PC-9 (cell line): ENCODE results near the gene VAV2. TPM values are rescaled to one million over a fixed set of nuclear protein-coding genes. Genes with fewer than 3 reads are reported as not detected.

Experiments
- BruUV-seq: library from RNA; stranded (reverse); fragments of 400-500 nt; replicated peaks from 2 replicates; lab custom pipeline; 2021; lab: Mats Ljungman, UMichigan
- CTCF ChIA-PET: fragments of 300-600 bp; sonication (Branson Sonifier 250); formaldehyde crosslinking; loops from one replicate; lab custom pipeline; 2022; ENCODE audit warnings: antibody characterized with exemption; lab: Charles Lee
- POLR2A ChIA-PET: fragments of 300-600 bp; sonication (Branson Sonifier 250); formaldehyde crosslinking; loops from one replicate; lab custom pipeline; 2022; ENCODE audit warnings: antibody characterized with exemption; ENCODE audit not compliant: unreplicated experiment; lab: Charles Lee
- DNase-seq, 2 experiments: peaks; one replicate each; pipeline versions ENCODE4 v3.0.0 to v3.0.0-alpha.2; 2015 to 2022; ENCODE audit warnings: mixed read lengths in 1 of 2
- H2AFZ ChIP-seq: fragments of 200-600 bp; sonication (generic); 2 replicates; pipeline ENCODE4 v1.8.1; 2017; ENCODE audit warnings: antibody characterized with exemption
- H3F3A ChIP-seq: fragments of 200-600 bp; sonication (generic); 2 replicates; pipeline ENCODE4 v1.8.1; 2017; ENCODE audit warnings: antibody characterized with exemption, mild to moderate bottlenecking, low read depth; ENCODE audit not compliant: insufficient read depth
- H3K27ac ChIP-seq: fragments of 200-600 bp; sonication (generic); 2 replicates; pipeline ENCODE4 v1.6.1; 2016; ENCODE audit warnings: mixed run types
- H3K27me3 ChIP-seq: fragments of 200-600 bp; sonication (generic); 2 replicates; pipeline ENCODE4 v1.6.1; 2016; ENCODE audit warnings: low read depth, mixed run types; ENCODE audit not compliant: insufficient read depth
- H3K36me3 ChIP-seq: fragments of 200-600 bp; sonication (generic); 2 replicates; pipeline ENCODE4 v1.6.1; 2016; ENCODE audit warnings: low read depth, mixed run types
- H3K4me1 ChIP-seq: fragments of 200-600 bp; sonication (generic); replicated peaks from 2 replicates; pipeline ENCODE4 v1.6.1; 2016; ENCODE audit warnings: mixed run types; ENCODE audit not compliant: insufficient read depth
- H3K4me2 ChIP-seq: fragments of 200-600 bp; sonication (generic); 2 replicates; pipeline ENCODE4 v1.6.1; 2017; ENCODE audit warnings: mixed run types
- H3K4me3 ChIP-seq: fragments of 200-600 bp; sonication (generic); 2 replicates; pipeline ENCODE4 v1.6.1; 2016; ENCODE audit warnings: mixed run types
- H3K79me2 ChIP-seq: fragments of 200-600 bp; sonication (generic); 2 replicates; pipeline ENCODE4 v1.6.1; 2017; ENCODE audit warnings: low read depth, mixed run types
- H3K9me2 ChIP-seq: fragments of 200-600 bp; sonication (generic); 2 replicates; pipeline ENCODE4 v1.8.1; 2017; ENCODE audit warnings: mild to moderate bottlenecking; ENCODE audit not compliant: insufficient read depth
- H3K9me3 ChIP-seq: fragments of 200-600 bp; sonication (generic); 2 replicates; pipeline ENCODE4 v1.8.1; 2016; ENCODE audit warnings: low read depth; ENCODE audit not compliant: insufficient read depth
- H4K20me1 ChIP-seq: fragments of 200-600 bp; sonication (generic); 2 replicates; pipeline ENCODE4 v1.8.1; 2017; ENCODE audit not compliant: insufficient read depth
- EZH2 ChIP-seq: fragments of 200-600 bp; sonication (generic); IDR thresholded peaks from 2 replicates; pipeline ENCODE4 v1.8.0; 2017; ENCODE audit warnings: antibody characterized with exemption, low read depth
- intact Hi-C: fragments of 100-400 bp; cut with micrococcal nuclease; formaldehyde crosslinking; loops from one replicate; pipeline ENCODE4 v1.10.0; 2022; ENCODE audit not compliant: unreplicated experiment
- total RNA-seq: library from RNA; stranded (reverse); gene quantifications from 2 replicates; pipeline ENCODE4 v1.2.3, GENCODE V29; 2021
- TF ChIP-seq, protein P1 (sequence below): fragments of 200-600 bp; sonication (generic); conservative IDR thresholded peaks from 2 replicates; pipeline ENCODE4 v1.6.1; 2017; ENCODE audit warnings: mixed run types, antibody characterized with exemption, mild to moderate bottlenecking, moderate library complexity

VAV2 gene
- total RNA-seq, 1 experiment from 2014 or later = 36.5 TPM

DNA sequence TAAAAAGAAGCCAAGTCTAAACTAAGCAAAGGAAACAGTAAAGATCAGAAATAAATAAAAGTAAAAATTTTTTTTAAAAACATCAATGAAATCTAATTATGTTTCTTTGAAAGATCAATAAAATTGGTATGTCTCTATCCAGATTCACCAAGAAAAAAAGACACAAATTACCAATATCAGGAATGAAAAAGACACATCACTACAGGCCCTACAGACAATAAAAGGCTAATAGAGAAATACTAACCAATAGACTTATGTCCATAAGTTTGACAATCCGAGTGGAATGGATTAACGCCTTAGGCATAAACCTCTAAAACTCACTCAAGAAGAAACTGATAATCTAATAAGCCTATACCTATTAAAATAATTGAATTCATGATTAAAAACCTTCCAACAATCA is 45.5 kb upstream of the VAV2 start:
- H4K20me1 ChIP-seq = peaks cover 5% of the 10 kb centered on the region; the same call in 1 of the 2 replicates
- no peaks in the 10 kb centered on the region for H3K27me3 ChIP-seq
- H3K79me2 ChIP-seq = no peaks in the 10 kb centered on the region
- ChIA-PET POLR2A (no interaction called here), CTCF (no interaction called here)
- no peak overlapping the region for H3K4me2 ChIP-seq
- intact Hi-C loops = no loop called here
- no peaks in the 10 kb centered on the region for H3K9me3 ChIP-seq
- no peaks in the 10 kb centered on the region for H3K9me2 ChIP-seq
- BruUV-seq = no TSS peak
- peaks cover 7% of the 10 kb centered on the region; the same call in 1 of the 2 replicates for H3K36me3 ChIP-seq
- TF ChIP-seq, protein P1, sequence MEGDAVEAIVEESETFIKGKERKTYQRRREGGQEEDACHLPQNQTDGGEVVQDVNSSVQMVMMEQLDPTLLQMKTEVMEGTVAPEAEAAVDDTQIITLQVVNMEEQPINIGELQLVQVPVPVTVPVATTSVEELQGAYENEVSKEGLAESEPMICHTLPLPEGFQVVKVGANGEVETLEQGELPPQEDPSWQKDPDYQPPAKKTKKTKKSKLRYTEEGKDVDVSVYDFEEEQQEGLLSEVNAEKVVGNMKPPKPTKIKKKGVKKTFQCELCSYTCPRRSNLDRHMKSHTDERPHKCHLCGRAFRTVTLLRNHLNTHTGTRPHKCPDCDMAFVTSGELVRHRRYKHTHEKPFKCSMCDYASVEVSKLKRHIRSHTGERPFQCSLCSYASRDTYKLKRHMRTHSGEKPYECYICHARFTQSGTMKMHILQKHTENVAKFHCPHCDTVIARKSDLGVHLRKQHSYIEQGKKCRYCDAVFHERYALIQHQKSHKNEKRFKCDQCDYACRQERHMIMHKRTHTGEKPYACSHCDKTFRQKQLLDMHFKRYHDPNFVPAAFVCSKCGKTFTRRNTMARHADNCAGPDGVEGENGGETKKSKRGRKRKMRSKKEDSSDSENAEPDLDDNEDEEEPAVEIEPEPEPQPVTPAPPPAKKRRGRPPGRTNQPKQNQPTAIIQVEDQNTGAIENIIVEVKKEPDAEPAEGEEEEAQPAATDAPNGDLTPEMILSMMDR = no peak
- TF ChIP-seq EZH2 = no peak
- no peak overlapping the region for H3K27ac ChIP-seq
- no peaks in the 10 kb centered on the region for H3K4me1 ChIP-seq
- H2AFZ ChIP-seq = no peak overlapping the region
- no peak for DNase-seq
- H3K4me3 ChIP-seq = no peak overlapping the region
- H3F3A ChIP-seq = no peaks in the 10 kb centered on the region

DNA sequence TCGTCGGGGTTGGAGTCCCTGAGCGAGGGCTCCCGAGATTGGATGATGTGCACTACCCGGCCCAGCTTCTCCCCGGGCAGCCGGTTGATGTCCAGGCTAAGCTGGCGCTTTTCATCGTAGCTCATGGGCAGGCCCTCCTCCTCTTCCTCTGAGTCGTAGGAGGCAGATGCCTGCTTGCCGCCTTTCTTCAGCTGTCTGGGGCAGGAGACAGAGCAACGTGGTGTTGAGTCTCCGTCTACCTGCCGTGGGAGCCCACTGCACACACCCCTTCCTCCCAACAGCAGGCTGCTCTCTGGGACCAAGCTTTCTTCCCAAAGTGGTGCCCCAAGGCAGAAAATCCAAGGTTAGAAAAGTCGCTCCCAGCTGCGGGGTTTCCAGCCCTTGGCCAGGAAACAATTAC is 44.0 kb upstream of the VAV2 start:
- ChIA-PET CTCF (no interaction called here), POLR2A (no interaction called here)
- peaks cover 7% of the 10 kb centered on the region; the same call in 1 of the 2 replicates for H3K36me3 ChIP-seq
- intact Hi-C loops = no loop called here
- no peak overlapping the region for H2AFZ ChIP-seq
- no peaks in the 10 kb centered on the region for H3K27me3 ChIP-seq
- TF ChIP-seq EZH2 = no peak
- TF ChIP-seq, protein P1 = no peak
- BruUV-seq = no TSS peak
- no peak for DNase-seq
- no peak overlapping the region for H3K4me2 ChIP-seq
- no peaks in the 10 kb centered on the region for H3K9me2 ChIP-seq
- H3K4me3 ChIP-seq = no peak overlapping the region
- H3K4me1 ChIP-seq = no peaks in the 10 kb centered on the region
- H4K20me1 ChIP-seq = peaks cover 5% of the 10 kb centered on the region; the same call in 1 of the 2 replicates
- H3K27ac ChIP-seq = no peak overlapping the region
- H3F3A ChIP-seq = no peaks in the 10 kb centered on the region
- no peaks in the 10 kb centered on the region for H3K79me2 ChIP-seq
- H3K9me3 ChIP-seq = no peaks in the 10 kb centered on the region

DNA sequence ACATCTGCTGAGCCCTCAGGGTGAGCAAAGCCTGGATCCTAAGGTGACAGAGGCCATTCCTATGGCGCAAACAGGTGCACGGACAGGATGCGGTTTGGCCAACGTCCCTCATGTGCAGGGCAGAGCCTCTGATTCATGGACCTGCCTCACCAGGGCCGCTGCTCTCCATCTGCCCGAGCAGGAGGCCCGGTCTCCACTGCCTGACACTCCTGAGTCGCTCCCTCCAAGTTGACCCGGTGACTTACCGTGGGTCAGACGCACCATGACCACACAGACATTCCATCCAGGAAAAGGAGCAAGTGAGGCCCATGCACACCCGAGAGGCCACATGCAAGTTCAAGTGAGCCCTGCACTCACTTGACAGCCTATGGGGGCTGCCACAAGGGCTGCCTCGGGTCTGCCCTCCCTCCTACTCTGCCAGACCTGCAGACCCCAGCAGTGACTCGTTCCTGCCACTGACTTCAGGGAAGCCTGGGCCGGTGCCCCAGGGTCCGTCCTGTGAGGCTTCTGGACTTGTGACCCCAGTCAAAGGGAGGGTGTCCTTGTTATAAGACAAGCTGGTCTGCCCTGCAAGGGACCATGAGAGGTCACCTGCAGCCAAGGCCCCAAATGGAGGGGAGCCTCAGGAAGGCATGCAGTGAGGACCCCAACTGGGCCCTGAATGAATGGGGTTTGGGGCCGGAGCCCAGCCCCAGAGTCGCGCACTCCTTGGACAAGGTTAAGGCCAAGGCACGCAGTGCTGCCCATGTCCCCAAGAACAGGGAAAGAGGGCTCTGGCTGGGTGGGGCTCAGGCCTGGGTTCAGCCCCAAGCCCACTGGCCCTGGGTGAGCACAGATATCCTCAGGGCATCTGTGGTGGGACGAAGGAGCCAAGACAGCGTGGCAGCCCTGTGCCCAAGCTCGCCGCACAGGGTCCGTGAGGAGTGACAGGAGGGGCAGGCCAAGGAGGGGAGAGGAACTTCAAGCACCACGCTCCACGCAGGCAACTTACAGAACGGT is 43.2 kb upstream of the VAV2 start:
- Histone ChIP-seq H3K4me3 (no peak overlapping the region), H3K36me3 (peaks cover 7% of the 10 kb centered on the region; the same call in 1 of the 2 replicates), H3K4me2 (no peak overlapping the region), H3K27ac (no peak overlapping the region), H3K9me2 (no peaks in the 10 kb centered on the region), H2AFZ (no peak overlapping the region), H3F3A (no peaks in the 10 kb centered on the region), H3K4me1 (no peaks in the 10 kb centered on the region), H3K9me3 (no peaks in the 10 kb centered on the region), H4K20me1 (peaks cover 5% of the 10 kb centered on the region; the same call in 1 of the 2 replicates), H3K27me3 (no peaks in the 10 kb centered on the region), H3K79me2 (no peaks in the 10 kb centered on the region)
- TF ChIP-seq, protein P1 = no peak
- TF ChIP-seq EZH2 = no peak
- POLR2A ChIA-PET = no interaction called here
- CTCF ChIA-PET = no interaction called here
- no peak for DNase-seq
- intact Hi-C loops = no loop called here
- BruUV-seq = no TSS peak
